COR-L47 (cell line): ENCODE measurements around the gene RTL1.
A peak's percentile ranks its signal among the peaks of the same experiment; 100 is the strongest.

ENCODE experiments used
- DNase-seq: peaks from one replicate; lab custom pipeline; 2025; lab: John Stamatoyannopoulos, UW

RTL1 gene

DNA sequence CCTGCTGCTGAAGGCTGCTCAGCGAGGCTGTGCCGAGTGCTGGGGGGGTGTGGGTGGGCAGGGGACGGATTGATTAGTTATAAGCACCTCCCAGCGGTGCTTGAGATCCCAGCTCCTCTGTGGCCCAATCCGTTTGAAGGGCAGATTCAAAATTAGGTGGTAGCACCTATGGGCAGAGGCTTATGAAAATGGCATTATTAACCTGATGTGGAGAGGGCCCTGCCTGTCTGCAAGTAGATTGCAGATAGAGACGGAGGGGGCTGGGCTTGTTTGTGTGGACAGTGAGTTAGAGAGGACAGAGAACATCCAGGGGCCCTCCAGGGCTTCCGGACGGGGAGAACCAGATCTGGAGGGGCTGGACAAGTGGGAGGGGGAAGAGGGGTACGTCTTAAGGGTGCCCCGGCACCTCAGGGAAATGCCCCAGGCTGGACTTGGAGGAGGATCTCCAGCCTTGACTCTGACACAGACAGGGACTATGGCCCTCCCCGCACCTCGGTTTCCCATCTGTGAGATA lies at the start of gene RTL1:
Gene RTL1 (minus strand): TSS at position 51 of the 514 bp plus-strand sequence. CDS start 18,934 bp downstream, outside the sequence.
- DNase-seq: no peak

DNA sequence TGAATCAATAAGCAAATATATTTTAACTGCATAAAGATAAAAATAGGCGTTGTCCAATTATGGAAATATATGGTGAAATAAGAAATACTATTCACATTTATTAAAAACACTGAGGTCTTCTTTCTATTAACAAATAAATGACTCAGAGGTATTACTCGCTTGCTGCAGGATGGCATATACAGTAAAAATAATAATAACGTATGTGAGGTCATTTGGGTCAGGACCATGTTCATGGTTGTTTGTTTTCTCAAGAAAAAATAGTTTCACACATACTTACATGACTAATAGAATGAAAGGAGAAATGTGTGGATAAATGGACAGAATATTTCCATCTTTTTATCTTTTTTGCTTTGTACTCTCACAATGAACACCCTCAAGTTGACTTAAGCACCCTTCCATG lies 46.5 kb upstream of the RTL1 start:
- DNase-seq: no peak

DNA sequence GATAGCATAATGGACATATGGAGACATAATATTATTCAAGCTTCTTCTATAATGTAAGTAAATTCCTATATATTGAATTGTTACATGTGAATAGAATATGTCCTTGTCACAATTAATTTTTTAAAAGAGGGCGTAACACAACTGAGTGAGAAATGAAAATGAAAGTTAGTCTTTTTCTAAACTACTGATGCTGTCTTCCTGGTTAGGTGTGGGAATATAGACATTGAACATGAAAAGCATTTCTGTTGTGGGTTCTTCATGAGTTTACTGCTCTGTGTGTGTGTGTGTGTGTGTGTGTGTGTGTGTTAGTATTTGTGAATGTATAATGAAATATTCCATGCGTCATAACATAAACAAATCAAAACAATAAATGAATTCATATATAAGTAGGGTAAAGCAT lies 40.5 kb upstream of the RTL1 start:
- DNase-seq: no peak

DNA sequence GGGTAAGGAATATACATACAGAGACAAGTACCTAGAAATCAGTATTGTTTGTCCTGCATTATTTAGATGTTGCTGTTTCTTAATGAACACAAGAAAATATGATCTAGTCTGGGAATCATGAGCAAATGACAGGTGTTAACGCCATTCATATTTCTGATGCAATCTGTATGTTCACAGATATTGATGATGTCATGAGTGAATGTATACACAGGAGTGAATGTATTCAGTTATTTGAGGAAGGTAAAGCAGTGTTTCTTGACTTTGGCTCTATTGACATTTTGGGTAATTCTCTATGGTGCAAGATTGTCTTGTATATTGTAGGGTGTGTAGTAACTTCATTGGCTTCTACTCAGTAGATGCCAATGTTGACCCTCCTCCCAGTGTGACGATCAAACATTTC lies 26.7 kb upstream of the RTL1 start:
- DNase-seq: no peak

DNA sequence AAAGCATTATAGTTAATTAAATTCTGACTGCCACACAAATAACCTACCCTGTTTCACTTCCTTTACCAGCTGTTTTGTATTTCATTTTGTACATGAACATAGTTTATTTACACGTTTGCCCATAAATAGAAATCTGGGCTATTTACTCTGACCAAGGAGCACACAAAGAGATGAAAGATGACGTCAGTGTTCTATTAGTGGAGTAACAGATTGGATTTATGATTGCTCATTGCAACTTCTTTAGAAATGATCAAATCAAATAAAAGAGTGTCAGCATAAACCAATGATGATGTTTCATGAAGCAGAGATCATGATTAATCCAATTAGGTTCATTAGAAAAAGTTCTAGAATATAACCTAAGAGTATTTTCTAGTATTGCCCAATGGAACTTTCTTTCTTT lies 12.0 kb upstream of the RTL1 start:
- DNase-seq: no peak

DNA sequence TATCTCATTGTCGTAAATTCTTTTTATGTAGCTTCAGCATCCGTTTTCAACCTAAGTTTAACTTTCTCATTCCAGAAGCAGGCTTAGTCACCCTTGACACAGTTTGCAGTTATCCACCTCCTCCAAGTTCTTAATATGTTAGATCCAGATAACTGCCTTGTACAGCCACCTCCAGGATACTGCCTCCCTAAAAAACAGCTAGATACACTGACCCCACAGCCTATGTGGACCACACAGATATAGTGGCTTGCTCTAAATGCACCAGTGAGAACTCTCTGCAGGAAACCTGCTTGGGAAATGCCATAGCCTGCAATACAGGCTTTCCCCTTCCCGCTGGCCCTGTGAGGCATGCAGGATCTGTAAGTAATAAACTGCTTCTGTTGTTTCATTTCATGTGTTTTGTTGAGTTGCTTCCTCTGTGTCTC lies 11.1 kb upstream of the RTL1 start:
- DNase-seq: no peak

DNA sequence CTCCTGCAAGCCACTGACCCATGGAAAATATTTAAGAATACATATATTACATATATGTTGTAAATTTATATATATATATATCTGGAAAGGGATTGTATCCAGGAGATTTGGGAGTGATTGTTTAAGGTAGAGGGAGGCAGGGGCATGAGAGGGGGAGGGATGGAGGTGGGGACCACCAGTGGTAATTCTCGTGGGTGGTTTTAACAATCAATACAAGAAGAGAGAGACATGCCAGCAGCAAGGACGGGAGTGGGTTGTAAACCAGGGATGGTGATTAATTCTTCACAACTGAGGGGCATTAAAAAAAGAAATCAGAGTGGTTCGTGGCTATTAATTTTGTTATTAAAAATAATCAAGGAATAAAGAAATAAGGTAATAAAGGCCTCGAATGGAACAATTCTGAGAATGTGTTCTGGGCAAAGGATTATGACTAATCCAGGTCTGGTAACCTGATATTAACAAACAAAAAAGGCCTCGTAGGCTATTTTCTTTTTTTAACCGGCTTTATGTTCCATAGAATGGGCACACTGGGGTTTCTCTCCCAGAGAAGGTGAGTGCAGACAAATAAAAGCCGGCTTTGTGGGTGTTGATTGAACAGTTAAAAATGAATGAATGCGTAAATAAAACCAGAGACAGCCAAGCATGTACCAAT lies 8.3 kb upstream of the RTL1 start:
- no peak for DNase-seq

DNA sequence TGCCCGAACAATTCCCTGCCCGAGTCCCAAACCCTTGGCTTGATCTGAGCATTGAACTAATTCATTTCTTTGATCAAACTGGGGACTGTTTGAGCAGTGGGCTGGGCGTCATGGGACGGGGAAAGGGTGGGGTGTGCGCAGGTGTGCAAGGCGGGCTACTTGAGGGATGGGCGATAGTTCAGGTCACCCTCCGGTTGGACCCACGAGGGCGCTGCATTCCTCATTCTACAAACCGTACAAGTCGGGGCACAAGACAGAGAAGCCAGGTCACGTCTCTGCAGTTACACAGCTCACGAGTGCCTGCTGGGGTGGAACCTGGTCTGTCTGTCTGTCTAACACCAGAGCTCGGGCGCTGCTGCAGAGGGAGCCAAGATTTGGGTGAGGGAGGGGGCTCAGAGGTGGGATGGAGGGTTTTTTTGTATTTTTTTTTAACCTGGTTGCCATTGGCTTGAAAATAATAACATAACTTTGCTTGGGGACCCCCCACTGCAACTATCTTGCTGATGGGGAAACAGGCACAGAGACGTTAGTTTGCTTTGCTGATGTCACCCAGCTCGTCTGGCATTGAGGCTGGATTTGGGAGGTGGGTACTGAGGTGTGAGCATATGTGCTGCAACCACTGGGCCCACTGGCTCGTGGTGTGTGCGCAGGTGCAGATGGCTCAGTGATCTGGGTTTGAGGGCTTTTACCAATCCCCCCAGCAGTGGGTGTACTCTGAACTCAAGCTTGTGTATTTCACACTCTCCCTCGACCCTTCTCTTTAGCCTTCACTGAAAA lies 7.6 kb upstream of the RTL1 start:
- no peak for DNase-seq

DNA sequence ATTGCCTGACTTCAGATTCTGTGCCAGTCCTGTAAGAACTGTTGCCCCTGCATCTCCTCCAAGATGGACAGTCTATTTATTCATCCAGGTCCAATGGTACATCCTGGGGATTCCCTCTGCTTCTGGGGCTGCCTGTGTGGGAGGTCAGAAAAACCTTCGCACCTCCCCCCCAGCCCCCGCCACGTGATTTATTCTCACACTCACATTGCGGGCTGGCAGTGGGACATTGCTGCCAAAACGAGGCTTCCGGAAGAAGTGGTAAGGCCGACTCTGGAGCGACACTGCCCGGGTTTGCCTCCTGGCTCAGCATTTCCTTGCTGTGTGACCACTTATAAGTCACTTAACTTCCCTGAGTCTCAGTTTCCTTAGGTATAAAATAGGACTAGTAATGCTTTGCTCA lies 5.9 kb upstream of the RTL1 start:
- DNase-seq: no peak

DNA sequence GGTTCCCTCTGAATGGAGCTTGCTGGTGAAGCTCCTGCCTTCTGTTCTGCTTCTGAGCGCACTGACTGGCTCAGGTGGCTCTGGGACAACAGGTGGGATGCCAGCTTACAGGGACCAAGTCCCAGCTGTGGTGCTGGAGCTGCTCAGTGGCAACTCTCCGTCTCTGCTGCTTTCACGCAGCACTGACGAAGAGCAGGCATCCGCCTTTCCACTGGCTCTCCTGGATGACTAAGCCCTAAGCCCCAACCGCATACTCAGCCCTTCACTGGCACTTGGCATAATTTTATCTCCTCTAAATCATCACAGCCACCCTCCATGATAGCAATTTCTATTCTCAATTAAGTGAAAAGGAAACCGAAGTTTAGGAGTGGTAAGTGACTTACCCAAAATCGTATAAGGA lies 3.7 kb upstream of the RTL1 start:
- no peak for DNase-seq

DNA sequence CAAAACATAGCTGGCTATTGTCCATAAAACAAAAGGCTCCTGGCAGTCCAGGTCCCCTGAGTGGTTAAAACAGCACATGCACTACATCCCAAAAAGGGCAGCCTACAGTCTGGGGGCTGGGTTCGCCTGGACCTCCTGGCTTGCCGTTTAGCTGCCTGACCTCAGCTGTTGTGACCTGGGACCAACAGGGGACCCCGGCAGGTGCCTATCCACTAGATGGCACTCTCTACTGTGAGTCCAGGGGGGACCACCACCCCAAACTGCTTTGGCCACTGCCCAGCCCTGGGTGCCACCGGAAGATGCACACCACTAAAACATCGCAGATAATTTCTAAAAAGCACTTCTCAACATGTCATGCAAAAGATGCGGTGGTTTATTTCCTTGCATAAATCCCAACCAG lies 2.9 kb upstream of the RTL1 start:
- peak; percentile 22 for DNase-seq

DNA sequence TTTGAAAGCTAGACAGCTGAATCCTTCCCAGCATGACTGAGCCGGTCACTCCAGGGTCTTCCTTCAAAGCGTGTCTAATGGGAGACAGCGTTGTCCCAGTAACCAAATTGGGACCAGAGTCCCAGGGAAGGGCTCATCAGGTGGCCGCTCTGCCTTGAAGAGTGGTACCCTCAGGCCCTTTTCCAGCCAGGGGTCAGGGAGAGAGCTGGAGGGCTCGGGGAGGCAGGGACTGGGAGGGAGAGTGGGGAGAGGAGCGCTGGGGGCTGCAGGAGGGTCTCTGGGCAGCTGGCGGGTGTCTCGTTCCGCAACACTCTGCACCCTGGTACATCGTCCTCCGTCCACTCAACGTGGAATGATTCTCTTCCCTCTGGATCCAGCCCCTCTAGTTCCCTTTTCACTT lies 1.6 kb upstream of the RTL1 start:
- no peak for DNase-seq

DNA sequence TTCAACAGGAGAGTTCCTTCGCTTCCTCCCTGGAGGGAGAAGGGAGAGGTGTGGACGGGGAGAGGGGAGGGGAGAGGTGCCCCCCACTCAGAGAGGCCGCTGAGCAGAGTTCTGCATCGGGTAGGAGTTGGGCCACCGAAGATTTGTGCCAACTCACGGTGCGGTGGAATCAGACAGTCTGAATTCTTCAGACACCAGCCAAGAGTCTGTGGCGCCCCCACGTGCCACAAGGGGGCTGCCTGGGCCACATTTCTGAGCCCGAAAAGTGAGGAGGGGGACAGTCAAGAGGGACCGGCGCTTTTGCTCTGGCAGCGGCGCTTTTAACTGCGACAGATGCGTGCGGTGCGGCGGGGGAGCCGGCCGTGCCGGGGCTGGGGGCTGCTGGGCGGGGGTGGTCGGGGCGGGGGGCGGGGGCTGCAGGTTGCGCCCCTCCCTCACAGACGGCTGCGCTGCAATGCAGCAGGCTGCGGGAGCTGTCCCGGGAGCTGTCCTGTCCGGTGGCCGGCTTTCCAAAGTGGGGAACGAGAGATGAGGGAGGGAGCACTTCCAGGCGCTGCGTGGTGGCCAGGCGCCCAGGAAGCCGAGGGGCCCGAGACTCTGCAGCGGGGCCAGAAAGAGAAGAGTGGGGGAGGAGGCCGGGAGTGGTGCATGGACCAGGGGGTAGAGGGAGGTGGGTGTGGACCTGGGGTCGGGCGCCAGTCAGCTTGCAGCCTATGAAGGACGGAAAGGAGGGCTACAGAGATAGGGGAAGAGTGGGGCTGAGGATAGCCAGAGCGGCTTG lies 975 bp upstream of the RTL1 start:
- no peak for DNase-seq

DNA sequence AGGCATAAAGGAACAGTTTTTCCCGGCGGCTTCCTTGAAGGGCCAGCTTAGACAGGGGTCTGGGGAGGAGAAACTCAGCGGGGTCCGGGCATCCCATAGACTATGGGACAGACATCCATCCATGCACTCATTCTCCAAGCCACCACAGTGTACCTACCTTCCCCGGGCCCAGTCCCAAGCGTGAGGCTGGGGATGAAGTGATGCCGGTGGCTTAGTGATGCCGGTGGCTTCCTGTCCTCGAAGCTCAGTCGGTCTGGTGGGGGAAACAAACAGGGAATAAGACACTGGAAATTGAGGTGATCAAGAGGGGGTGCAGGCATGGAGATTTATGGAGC lies 421 bp downstream of the RTL1 start:
- DNase-seq: no peak

DNA sequence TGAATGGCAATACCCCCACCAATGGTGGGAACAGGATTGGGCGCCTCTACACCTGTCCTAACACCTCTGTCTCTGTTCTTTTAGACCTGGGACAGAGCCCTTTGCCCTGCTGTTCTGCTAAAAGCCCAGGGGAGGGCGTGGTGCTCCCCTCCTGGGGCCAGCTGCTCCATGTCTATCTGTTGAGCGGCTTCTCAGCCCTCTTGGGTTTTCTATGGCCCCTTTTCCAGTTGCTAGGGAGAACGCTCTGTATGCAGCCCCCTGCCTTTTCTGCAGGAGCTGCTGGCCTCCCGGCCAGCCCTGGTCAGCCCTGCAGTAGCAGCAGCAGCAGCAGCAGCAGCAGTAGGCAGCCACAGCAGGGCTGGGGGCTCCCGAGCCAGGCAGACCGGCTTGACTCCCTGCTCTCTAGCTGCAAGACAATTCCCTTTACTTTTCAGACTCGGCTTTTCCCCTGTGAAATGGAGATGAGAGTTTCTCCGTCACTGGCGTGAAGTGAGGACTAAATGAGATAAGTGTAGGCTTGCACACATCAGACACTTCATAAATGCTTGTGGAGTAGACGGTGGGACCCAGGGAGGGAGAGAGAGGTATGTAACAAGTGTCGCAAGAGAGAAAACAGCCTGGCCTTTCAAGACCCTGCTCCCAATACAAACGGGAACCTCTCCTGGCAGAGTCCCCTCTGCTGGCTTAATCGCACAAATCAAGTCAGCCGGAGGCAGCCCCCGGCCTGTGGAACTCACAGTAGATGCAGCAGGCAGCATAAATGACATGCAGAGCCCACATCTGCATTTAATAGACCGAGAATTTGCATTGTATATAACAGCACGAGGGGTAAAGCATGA lies 1.0 kb downstream of the RTL1 start:
- DNase-seq: no peak

DNA sequence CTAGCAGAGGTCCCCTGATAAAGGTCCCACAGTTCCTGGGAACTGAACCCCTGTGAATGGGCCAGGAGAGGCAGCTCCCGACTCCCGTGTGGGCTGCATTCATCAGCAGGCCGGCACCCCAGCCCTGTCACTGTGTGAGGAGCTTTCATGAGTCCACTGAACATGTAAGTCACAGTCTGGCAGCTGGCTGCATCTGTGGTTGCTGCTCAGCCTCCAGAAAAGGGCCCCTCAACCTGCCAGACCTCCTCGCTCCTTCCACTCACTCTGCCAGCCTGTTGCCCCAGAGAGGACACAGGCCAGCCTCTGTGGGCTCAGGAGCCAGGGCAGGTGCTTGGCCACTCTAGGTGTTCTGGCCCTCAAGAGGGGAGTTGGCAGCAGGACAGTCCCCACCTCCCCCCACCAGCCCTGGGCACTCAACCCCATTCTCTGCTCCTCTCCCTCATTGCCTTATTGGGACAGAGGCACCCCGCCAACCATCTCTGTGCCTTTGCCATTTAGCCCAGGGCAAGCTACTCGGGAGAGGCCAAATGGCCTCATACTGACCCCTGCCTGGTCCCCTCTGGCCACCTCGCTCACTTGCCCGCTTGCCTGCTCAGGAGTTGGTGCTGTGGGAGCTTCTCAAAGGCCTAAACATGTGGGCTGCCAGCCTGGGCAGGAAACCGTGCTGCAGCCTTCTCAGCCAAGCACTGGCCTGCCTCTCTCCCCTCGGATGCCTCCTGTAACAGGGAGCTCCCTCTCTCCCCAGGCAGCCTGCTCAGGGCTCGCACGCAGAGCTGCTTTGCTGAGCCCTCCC lies 1.9 kb downstream of the RTL1 start:
- DNase-seq: no peak

DNA sequence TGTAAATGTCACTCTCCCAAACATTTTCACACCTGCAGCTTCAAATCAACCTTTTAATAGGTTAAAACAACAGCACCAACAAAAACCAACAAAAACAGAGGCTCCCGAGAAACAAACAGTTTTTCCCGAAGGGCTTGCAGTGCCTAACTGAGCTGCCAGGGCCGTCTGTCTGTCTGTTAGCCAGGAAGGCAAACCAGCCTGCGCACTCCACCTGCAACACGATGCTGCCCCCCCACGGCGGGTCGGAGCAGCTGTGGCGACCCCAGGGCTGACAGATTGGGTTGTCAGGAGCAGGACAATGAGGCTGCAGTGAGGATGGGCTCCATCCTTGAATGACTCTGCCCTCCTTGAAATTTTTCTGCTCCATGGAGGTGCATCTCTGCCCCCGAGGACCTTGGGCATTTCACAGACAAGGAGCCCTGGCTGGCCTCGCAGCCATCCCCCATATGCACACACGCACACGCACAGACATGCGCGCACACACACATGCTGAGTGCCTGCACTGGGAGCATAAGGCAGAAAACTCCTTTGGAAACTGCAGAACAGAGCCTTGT lies 2.6 kb downstream of the RTL1 start:
- DNase-seq: peak; percentile 28

DNA sequence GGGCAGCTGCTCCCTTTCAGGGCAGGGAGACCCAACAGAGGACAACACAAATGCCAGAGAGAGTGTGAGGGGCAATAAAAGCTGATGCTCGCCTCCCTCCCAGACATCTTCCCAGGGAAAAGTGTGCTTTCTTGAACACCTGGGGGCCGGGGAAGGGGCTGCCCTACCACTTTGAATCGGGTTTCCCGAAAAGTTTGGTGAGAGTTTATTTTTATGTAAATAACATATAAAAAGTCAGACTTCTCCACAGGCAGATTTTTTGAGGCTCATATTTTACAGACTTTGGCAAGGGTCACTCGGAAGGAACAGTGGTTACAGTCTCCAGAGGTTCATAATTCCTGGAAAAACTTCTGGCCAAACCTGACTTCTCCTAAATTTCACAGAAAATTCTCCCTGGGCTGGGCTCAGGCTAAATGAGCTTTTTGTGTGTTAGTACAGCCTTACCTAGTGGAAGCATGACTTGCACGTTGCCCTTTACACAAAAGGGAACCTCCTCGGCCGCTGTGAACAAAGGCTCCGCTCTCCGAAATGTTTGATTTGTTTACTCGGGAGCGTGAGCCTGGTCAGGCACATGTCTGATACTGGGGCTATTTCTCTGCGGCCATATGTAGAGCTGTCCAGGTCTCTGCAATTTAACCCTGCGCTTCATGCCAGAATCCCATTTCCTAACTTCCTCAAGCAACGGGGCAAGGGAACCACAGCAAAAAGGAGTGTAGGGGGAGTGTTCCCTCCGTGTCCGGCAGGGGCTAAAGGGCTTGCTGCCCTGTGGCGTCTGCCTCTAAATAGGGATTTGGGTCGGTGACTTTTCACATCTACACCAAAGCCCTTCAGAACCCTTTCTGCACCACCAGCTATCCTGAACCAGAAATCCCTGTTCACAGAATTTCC lies 3.4 kb downstream of the RTL1 start:
- DNase-seq: no peak

DNA sequence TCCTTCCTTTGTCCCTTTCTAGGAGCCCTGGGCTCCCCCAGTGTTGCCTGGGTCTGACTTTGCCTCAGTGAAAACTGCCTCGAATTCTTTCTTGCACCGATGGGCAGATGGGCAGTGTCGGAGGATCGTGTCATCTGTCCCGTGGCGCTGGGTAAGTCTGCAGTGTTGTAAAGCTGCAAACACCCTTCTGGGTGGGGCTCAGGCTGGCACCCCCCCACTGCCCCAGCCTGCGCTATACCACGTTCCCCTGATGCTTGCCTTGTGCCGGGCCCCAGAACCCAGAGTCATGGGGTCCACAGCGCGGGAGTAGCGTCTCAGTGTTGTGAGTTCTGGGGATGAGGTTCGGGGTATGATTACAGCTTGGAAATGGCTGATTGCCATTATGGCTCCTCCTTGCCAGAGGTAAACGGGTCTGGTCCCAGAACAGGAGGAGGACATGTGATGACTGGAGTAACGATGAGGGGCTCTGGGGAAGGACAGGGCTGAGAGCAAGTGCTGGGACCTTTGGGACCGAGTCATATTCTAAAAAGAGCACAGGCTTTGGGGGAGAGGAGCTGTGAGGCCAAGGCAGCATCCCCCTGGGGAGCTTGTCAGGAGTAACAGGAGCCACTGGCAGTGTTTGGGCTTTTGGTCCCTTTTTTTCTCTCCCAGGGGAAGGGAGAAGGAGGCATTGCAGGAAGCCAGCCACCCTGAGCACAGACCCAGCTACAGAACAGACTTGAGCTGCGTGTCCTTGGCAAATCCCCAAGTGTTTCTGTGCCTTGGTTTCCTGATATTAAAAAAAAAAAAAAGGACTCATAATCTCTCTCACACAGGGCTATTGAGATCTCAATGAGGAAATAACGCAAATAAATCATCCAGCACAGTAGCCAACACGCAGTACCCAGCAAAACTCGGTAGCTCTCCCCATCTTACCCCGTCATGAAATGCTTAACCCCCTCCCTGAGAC lies 4.3 kb downstream of the RTL1 start:
- DNase-seq: no peak
